Osteoblast (primary cell): ENCODE data around the gene PRDX3. TPM values are rescaled to one million over a fixed set of nuclear protein-coding genes. Genes with fewer than 3 reads are reported as not detected.
"Not testable (repeated sequence)": the region's sequence is repeated elsewhere in the genome, so short reads cannot be mapped to it uniquely, and the experiment has no call there.

Source experiments
- DNase-seq: peaks from one replicate; pipeline ENCODE4 v3.0.0; 2011; ENCODE audit warnings: low spot score, mixed read lengths; ENCODE audit not compliant: insufficient read length; ENCODE audit errors: missing footprints
- H2AFZ ChIP-seq: 2 replicates; pipeline ENCODE4 v1.6.0; 2011; ENCODE audit warnings: mild to moderate bottlenecking, low read length
- H3K27ac ChIP-seq: 2 replicates; pipeline ENCODE4 v1.5.1; 2011; ENCODE audit warnings: mild to moderate bottlenecking, low read depth, low read length, moderate library complexity
- H3K27me3 ChIP-seq: 2 replicates; pipeline ENCODE4 v1.6.0; 2012; ENCODE audit warnings: mild to moderate bottlenecking, control low read depth, inconsistent platforms, low read length, moderate library complexity; ENCODE audit not compliant: insufficient read depth
- H3K36me3 ChIP-seq: 2 replicates; pipeline ENCODE4 v1.5.1; 2011; ENCODE audit warnings: mild to moderate bottlenecking, low read length, control low read depth, moderate library complexity; ENCODE audit not compliant: insufficient read depth
- H3K4me1 ChIP-seq: 2 replicates; pipeline ENCODE4 v1.5.1; 2011; ENCODE audit warnings: mild to moderate bottlenecking, low read length, control low read depth, moderate library complexity; ENCODE audit not compliant: insufficient read depth
- H3K4me2 ChIP-seq: 2 replicates; pipeline ENCODE4 v1.6.0; 2011; ENCODE audit warnings: mild to moderate bottlenecking, low read length; ENCODE audit not compliant: insufficient read depth
- H3K4me3 ChIP-seq: fragments of 200-600 bp; sonication (generic); 3 replicates; pipeline ENCODE4 v1.5.1; 2012; ENCODE audit warnings: mild to moderate bottlenecking, low read length, inconsistent platforms; ENCODE audit not compliant: insufficient read depth
- H3K79me2 ChIP-seq: 2 replicates; pipeline ENCODE4 v1.6.0; 2012; ENCODE audit warnings: mild to moderate bottlenecking, low read length, control low read depth, inconsistent platforms; ENCODE audit not compliant: insufficient read depth
- H3K9me3 ChIP-seq: 2 replicates; pipeline ENCODE4 v1.5.1; 2011; ENCODE audit warnings: low read depth, low read length, control low read depth
- H4K20me1 ChIP-seq: 2 replicates; pipeline ENCODE4 v1.6.0; 2012; ENCODE audit warnings: mild to moderate bottlenecking, low read length, control low read depth; ENCODE audit not compliant: insufficient read depth
- CTCF ChIP-seq: IDR thresholded peaks from 2 replicates; pipeline ENCODE4 v1.5.1; 2011; ENCODE audit warnings: mild to moderate bottlenecking, low read depth, low read length, moderate library complexity; ENCODE audit errors: extremely low read depth
- total RNA-seq: library from RNA; depleted of rRNA; stranded (reverse); fragments of >200 nt; gene quantifications from 2 replicates; pipeline ENCODE4 v1.2.3, GENCODE V29; 2012

Gene PRDX3
- total RNA-seq, 1 donor: 119 TPM

- H3K79me2 ChIP-seq: no peaks in the 10 kb centered on the region
- H3K36me3 ChIP-seq: no peaks in the 10 kb centered on the region
- peaks cover 14% of the 10 kb centered on the region for H3K4me1 ChIP-seq
- peaks cover 2% of the 10 kb centered on the region for H4K20me1 ChIP-seq
- H3K27ac ChIP-seq: no peak overlapping the region
- no peak overlapping the region for H3K4me2 ChIP-seq
- H2AFZ ChIP-seq: no peak overlapping the region
- no peak for DNase-seq
- peak; percentile 55 for TF ChIP-seq CTCF
- no peaks in the 10 kb centered on the region for H3K27me3 ChIP-seq
- no peak overlapping the region for H3K4me3 ChIP-seq
- H3K9me3 ChIP-seq: no peaks in the 10 kb centered on the region
Observed at GRCh38 chr10:119139464-119140067, 39.0 kb downstream of the PRDX3 start.

- no peak overlapping the region for H2AFZ ChIP-seq
- no peak overlapping the region for H3K4me2 ChIP-seq
- H3K4me3 ChIP-seq: no peak overlapping the region
- TF ChIP-seq CTCF: no peak
- peaks cover 2% of the 10 kb centered on the region for H4K20me1 ChIP-seq
- no peaks in the 10 kb centered on the region for H3K9me3 ChIP-seq
- H3K36me3 ChIP-seq: peaks cover 4% of the 10 kb centered on the region
- no peak for DNase-seq
- H3K27ac ChIP-seq: no peak overlapping the region
- no peaks in the 10 kb centered on the region for H3K79me2 ChIP-seq
- H3K4me1 ChIP-seq: peaks cover 16% of the 10 kb centered on the region
- no peaks in the 10 kb centered on the region for H3K27me3 ChIP-seq
Observed at GRCh38 chr10:119138346-119139306, 40.0 kb downstream of the PRDX3 start.

- H4K20me1 ChIP-seq, H3K4me3 ChIP-seq, H3K27ac ChIP-seq, H3K4me2 ChIP-seq, H2AFZ ChIP-seq, DNase-seq, H3K9me3 ChIP-seq, H3K79me2 ChIP-seq, H3K27me3 ChIP-seq: not testable (repeated sequence)
- H3K36me3 ChIP-seq: peaks cover 11% of the 10 kb centered on the region
- peaks cover 16% of the 10 kb centered on the region for H3K4me1 ChIP-seq
Observed at GRCh38 chr10:119137878-119138277, 40.7 kb downstream of the PRDX3 start.

GRCh38 chr10:119136084-119136483 is 42.5 kb downstream of the PRDX3 start:
- H3K4me2 ChIP-seq: no peak overlapping the region
- H3K27me3 ChIP-seq: no peaks in the 10 kb centered on the region
- H3K4me3 ChIP-seq: no peak overlapping the region
- no peak for DNase-seq
- H3K36me3 ChIP-seq: peaks cover 23% of the 10 kb centered on the region
- H3K9me3 ChIP-seq: no peaks in the 10 kb centered on the region
- H3K4me1 ChIP-seq: peaks cover 22% of the 10 kb centered on the region
- H4K20me1 ChIP-seq: peaks cover 2% of the 10 kb centered on the region
- H3K27ac ChIP-seq: peak overlapping the region; percentile 91
- peaks cover 4% of the 10 kb centered on the region for H3K79me2 ChIP-seq
- TF ChIP-seq CTCF: no peak
- H2AFZ ChIP-seq: no peak overlapping the region
